NCI-H2107 (cell line): ENCODE measurements around the gene RBM4B.
"Not testable (repeated sequence)": the region's sequence is repeated elsewhere in the genome, so short reads cannot be mapped to it uniquely, and the experiment has no call there.

Source experiments
- DNase-seq: peaks from one replicate; lab custom pipeline; 2025; lab: John Stamatoyannopoulos, UW

RBM4B gene

GRCh38 chr11:66677599-66678375, at the start of gene RBM4B:
TSS of gene RBM4B (minus strand) at chr11:66677887. CDS start at chr11:66677079, 808 bp downstream.
- peak; percentile 93 for DNase-seq

GRCh38 chr11:66725647-66726046, 48.0 kb upstream of the RBM4B start:
- DNase-seq: no peak

- DNase-seq: no peak
Observed at GRCh38 chr11:66725114-66725513, 47.4 kb upstream of the RBM4B start.

- not testable (repeated sequence) for DNase-seq
Observed at GRCh38 chr11:66724167-66724566, 46.5 kb upstream of the RBM4B start.

GRCh38 chr11:66723693-66724092, 46.0 kb upstream of the RBM4B start:
- no peak for DNase-seq

- no peak for DNase-seq
Observed at GRCh38 chr11:66722745-66723651, 45.3 kb upstream of the RBM4B start.

GRCh38 chr11:66721939-66722338, 44.3 kb upstream of the RBM4B start:
- no peak for DNase-seq

GRCh38 chr11:66720899-66721470, 43.3 kb upstream of the RBM4B start:
- no peak for DNase-seq

GRCh38 chr11:66720223-66720898, 42.7 kb upstream of the RBM4B start:
- peak; percentile 83 for DNase-seq

- DNase-seq: no peak
Observed at GRCh38 chr11:66719111-66719872, 41.6 kb upstream of the RBM4B start.

- no peak for DNase-seq
Observed at GRCh38 chr11:66718320-66718971, 40.8 kb upstream of the RBM4B start.

GRCh38 chr11:66717925-66718319, 40.2 kb upstream of the RBM4B start:
- DNase-seq: no peak

GRCh38 chr11:66716996-66717395, 39.3 kb upstream of the RBM4B start:
- DNase-seq: no peak

- DNase-seq: no peak
Observed at GRCh38 chr11:66715346-66716085, 37.8 kb upstream of the RBM4B start.

GRCh38 chr11:66713746-66714480, 36.2 kb upstream of the RBM4B start:
- DNase-seq: no peak

GRCh38 chr11:66710384-66710930, 32.8 kb upstream of the RBM4B start:
- DNase-seq: no peak

- no peak for DNase-seq
Observed at GRCh38 chr11:66708701-66709100, 31.0 kb upstream of the RBM4B start.

- no peak for DNase-seq
Observed at GRCh38 chr11:66708094-66708493, 30.4 kb upstream of the RBM4B start.

GRCh38 chr11:66707486-66707885, 29.8 kb upstream of the RBM4B start:
- no peak for DNase-seq
